KMS-11 (cell line): ENCODE measurements around the gene DDX60.

Source experiments
- H2AFZ ChIP-seq: fragments of 200-600 bp; sonication (generic); 2 replicates; pipeline ENCODE4 v1.6.1; 2016; ENCODE audit warnings: antibody characterized with exemption, mixed run types, low read depth
- H3K27ac ChIP-seq: fragments of 200-600 bp; sonication (generic); 2 replicates; pipeline ENCODE4 v1.6.1; 2016; ENCODE audit warnings: mild to moderate bottlenecking, mixed run types
- H3K27me3 ChIP-seq: fragments of 200-600 bp; sonication (generic); 2 replicates; pipeline ENCODE4 v1.6.1; 2017; ENCODE audit warnings: mild to moderate bottlenecking, low read depth, mixed run types, moderate library complexity; ENCODE audit not compliant: insufficient read depth
- H3K36me3 ChIP-seq: fragments of 200-600 bp; sonication (generic); 2 replicates; pipeline ENCODE4 v1.6.1; 2017; ENCODE audit warnings: mild to moderate bottlenecking, mixed run types; ENCODE audit not compliant: insufficient read depth
- H3K4me1 ChIP-seq: fragments of 200-600 bp; sonication (generic); 2 replicates; pipeline ENCODE4 v1.6.1; 2016; ENCODE audit warnings: mild to moderate bottlenecking, low read depth, mixed run types; ENCODE audit not compliant: poor library complexity, severe bottlenecking
- H3K4me2 ChIP-seq: fragments of 200-600 bp; sonication (generic); 2 replicates; pipeline ENCODE4 v1.7.0; 2016; ENCODE audit warnings: mild to moderate bottlenecking, mixed run types
- H3K4me3 ChIP-seq: fragments of 200-600 bp; sonication (generic); IDR thresholded peaks from 2 replicates; pipeline ENCODE4 v1.6.1; 2017; ENCODE audit warnings: low read depth, low read length, mixed read lengths; ENCODE audit not compliant: insufficient read depth
- H3K79me2 ChIP-seq: fragments of 200-600 bp; sonication (generic); 2 replicates; pipeline ENCODE4 v1.6.1; 2016; ENCODE audit warnings: low read depth, mixed run types; ENCODE audit not compliant: insufficient read depth
- H3K9ac ChIP-seq: fragments of 200-600 bp; sonication (generic); 2 replicates; pipeline ENCODE4 v1.6.1; 2016; ENCODE audit warnings: mild to moderate bottlenecking, mixed run types
- H4K20me1 ChIP-seq: fragments of 200-600 bp; sonication (generic); 2 replicates; pipeline ENCODE4 v1.6.1; 2016; ENCODE audit warnings: mild to moderate bottlenecking, mixed run types; ENCODE audit not compliant: insufficient read depth
- TF ChIP-seq, protein P1 (sequence below): fragments of 200-600 bp; sonication (generic); conservative IDR thresholded peaks from 2 replicates; pipeline ENCODE4 v1.6.1; 2017; ENCODE audit warnings: low read depth, mild to moderate bottlenecking, antibody characterized with exemption, low read length, moderate library complexity, mixed read lengths

The DDX60 gene

GRCh38 chr4:168273838-168274237 is 44.7 kb downstream of the DDX60 start:
- H3K4me2 ChIP-seq, result no peak overlapping the region

DNA sequence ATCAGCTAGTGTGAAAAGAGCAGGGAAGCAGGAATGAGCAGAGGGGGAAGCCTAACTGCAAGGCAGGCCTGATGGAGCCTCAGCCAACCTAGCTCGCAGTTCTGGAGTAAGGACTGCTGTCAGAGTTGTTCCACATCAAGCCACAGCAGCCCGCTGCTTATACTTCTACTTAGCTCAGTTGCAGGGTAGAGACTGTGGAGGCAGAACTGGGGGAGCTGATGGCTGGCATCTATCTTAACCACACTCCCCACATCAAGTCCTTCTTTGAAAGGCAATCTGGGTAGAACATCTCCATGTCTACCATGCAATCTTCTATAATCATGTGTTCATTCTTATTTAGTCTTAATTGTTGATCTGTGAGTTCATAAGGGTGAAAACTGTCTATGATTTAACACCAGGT is 46.1 kb downstream of the DDX60 start:
- TF ChIP-seq, protein P1, sequence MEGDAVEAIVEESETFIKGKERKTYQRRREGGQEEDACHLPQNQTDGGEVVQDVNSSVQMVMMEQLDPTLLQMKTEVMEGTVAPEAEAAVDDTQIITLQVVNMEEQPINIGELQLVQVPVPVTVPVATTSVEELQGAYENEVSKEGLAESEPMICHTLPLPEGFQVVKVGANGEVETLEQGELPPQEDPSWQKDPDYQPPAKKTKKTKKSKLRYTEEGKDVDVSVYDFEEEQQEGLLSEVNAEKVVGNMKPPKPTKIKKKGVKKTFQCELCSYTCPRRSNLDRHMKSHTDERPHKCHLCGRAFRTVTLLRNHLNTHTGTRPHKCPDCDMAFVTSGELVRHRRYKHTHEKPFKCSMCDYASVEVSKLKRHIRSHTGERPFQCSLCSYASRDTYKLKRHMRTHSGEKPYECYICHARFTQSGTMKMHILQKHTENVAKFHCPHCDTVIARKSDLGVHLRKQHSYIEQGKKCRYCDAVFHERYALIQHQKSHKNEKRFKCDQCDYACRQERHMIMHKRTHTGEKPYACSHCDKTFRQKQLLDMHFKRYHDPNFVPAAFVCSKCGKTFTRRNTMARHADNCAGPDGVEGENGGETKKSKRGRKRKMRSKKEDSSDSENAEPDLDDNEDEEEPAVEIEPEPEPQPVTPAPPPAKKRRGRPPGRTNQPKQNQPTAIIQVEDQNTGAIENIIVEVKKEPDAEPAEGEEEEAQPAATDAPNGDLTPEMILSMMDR, result no peak
- Histone ChIP-seq H3K4me2 (no peak overlapping the region), H4K20me1 (no peaks in the 10 kb centered on the region), H3K36me3 (no peaks in the 10 kb centered on the region; the same call in 1 of the 2 replicates), H3K27ac (no peak overlapping the region), H3K79me2 (no peaks in the 10 kb centered on the region), H3K9ac (no peak overlapping the region), H3K4me1 (no peaks in the 10 kb centered on the region), H2AFZ (no peak overlapping the region), H3K27me3 (no peaks in the 10 kb centered on the region), H3K4me3 (no peak overlapping the region)

More at GRCh38 chr4:168273838-168274237, 44.7 kb downstream of the DDX60 start:
- Histone ChIP-seq H2AFZ (no peak overlapping the region), H4K20me1 (no peaks in the 10 kb centered on the region), H3K27me3 (no peaks in the 10 kb centered on the region), H3K79me2 (no peaks in the 10 kb centered on the region), H3K27ac (no peak overlapping the region), H3K36me3 (no peaks in the 10 kb centered on the region), H3K4me1 (no peaks in the 10 kb centered on the region), H3K4me3 (no peak overlapping the region), H3K9ac (no peak overlapping the region)
- TF ChIP-seq, protein P1, result no peak

GRCh38 chr4:168269896-168270295 is 48.7 kb downstream of the DDX60 start:
- no peaks in the 10 kb centered on the region for H3K79me2 ChIP-seq
- no peak overlapping the region for H3K4me2 ChIP-seq
- no peaks in the 10 kb centered on the region for H3K27me3 ChIP-seq
- no peak overlapping the region for H2AFZ ChIP-seq
- H3K9ac ChIP-seq, result no peak overlapping the region
- H4K20me1 ChIP-seq, result no peaks in the 10 kb centered on the region
- no peak overlapping the region for H3K27ac ChIP-seq
- TF ChIP-seq, protein P1, result no peak
- no peaks in the 10 kb centered on the region for H3K4me1 ChIP-seq
- no peaks in the 10 kb centered on the region; the same call in 1 of the 2 replicates for H3K36me3 ChIP-seq
- H3K4me3 ChIP-seq, result no peak overlapping the region

GRCh38 chr4:168265327-168265726 is 53.2 kb downstream of the DDX60 start:
- no peak overlapping the region for H3K4me3 ChIP-seq
- no peak overlapping the region for H3K9ac ChIP-seq
- no peaks in the 10 kb centered on the region for H3K4me1 ChIP-seq
- no peaks in the 10 kb centered on the region for H3K27me3 ChIP-seq
- H4K20me1 ChIP-seq, result no peaks in the 10 kb centered on the region
- TF ChIP-seq, protein P1, result no peak
- H3K79me2 ChIP-seq, result no peaks in the 10 kb centered on the region
- H2AFZ ChIP-seq, result no peak overlapping the region
- H3K36me3 ChIP-seq, result no peaks in the 10 kb centered on the region; the same call in 1 of the 2 replicates
- H3K4me2 ChIP-seq, result no peak overlapping the region
- H3K27ac ChIP-seq, result no peak overlapping the region

DNA sequence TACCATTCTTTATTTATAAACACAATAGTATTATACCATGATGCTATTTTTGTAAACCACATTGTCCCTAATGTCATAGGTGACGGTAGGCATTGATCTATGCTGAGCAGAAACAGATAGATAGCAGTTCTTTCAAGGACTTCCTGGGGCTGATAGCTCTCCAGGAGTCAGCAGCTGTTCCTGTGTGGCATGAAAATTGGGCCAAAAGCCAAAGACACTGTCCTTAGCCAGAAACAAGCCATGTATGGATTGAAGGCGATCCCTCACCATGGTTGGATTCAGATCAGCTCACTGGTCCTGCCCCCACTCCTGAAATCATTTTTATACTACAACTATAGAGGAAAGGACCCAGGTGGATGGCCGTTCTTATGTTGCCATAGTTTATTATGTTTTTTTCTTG is 53.6 kb downstream of the DDX60 start:
- H3K27ac ChIP-seq, result no peak overlapping the region
- no peak overlapping the region for H2AFZ ChIP-seq
- TF ChIP-seq, protein P1, result no peak
- H3K4me1 ChIP-seq, result no peaks in the 10 kb centered on the region
- H4K20me1 ChIP-seq, result no peaks in the 10 kb centered on the region
- no peak overlapping the region for H3K9ac ChIP-seq
- no peak overlapping the region for H3K4me3 ChIP-seq
- H3K36me3 ChIP-seq, result no peaks in the 10 kb centered on the region; the same call in 1 of the 2 replicates
- H3K79me2 ChIP-seq, result no peaks in the 10 kb centered on the region
- no peaks in the 10 kb centered on the region for H3K27me3 ChIP-seq
- no peak overlapping the region for H3K4me2 ChIP-seq
